Thoracic aorta (tissue), 2 donors: ENCODE results near the gene DGKB. TPM values are rescaled to one million over a fixed set of nuclear protein-coding genes. Genes with fewer than 3 reads are reported as not detected.

ENCODE experiments used
- ATAC-seq: fragments of 150-250 bp; one replicate; pipeline ENCODE4 v1.8.0; 2017; ENCODE audit warnings: low read depth; ENCODE audit not compliant: insufficient number of reproducible peaks, low FRiP score
- DNase-seq: peaks from one replicate; pipeline ENCODE4 v3.0.0-alpha.2; 2020; ENCODE audit warnings: low spot score
- H3K27ac ChIP-seq, 2 donors: fragments of 200-600 bp; sonication (generic); 1 replicate in 1 of 2; 2 replicates in 1 of 2; pipeline ENCODE4 v1.5.1; 2016; ENCODE audit warnings: mild to moderate bottlenecking in 2 of 2, moderate library complexity in 2 of 2
- H3K27me3 ChIP-seq: fragments of 200-600 bp; sonication (generic); replicated peaks from 2 replicates; pipeline ENCODE4 v1.6.0; 2016; ENCODE audit warnings: mild to moderate bottlenecking; ENCODE audit not compliant: insufficient read depth
- H3K36me3 ChIP-seq: fragments of 200-600 bp; sonication (generic); one replicate; pipeline ENCODE4 v1.5.1; 2016
- H3K4me1 ChIP-seq, 2 donors: fragments of 200-600 bp; sonication (generic); 1 replicate in 1 of 2; 2 replicates in 1 of 2; pipeline versions ENCODE4 v1.5.1 to v1.6.0; 2016; ENCODE audit warnings: low read depth in 2 of 2, mild to moderate bottlenecking in 1 of 2; ENCODE audit not compliant: control insufficient read depth in 1 of 2
- H3K4me3 ChIP-seq: fragments of 200-600 bp; sonication (generic); 2 replicates; pipeline ENCODE4 v1.5.1; 2016; ENCODE audit warnings: mild to moderate bottlenecking
- H3K9me3 ChIP-seq: fragments of 200-600 bp; sonication (generic); 2 replicates; pipeline ENCODE4 v1.5.1; 2016
- CTCF ChIP-seq: fragments of 200-600 bp; sonication (generic); IDR thresholded peaks from one replicate; pipeline ENCODE4 v1.5.1; 2019; ENCODE audit warnings: antibody characterized with exemption
- total RNA-seq, 2 donors: library from RNA; depleted of rRNA; stranded (reverse); fragments of >200 nt; gene quantifications; one replicate each; pipeline versions ENCODE4 v1.1.0 to v1.2.3, GENCODE V29; 2016

The DGKB gene
- total RNA-seq, 2 donors from 2014 or later = 0.56 TPM; not detected in 1

- no peak for ATAC-seq
- DNase-seq = no peak
- Histone ChIP-seq H3K36me3 (no peaks in the 10 kb centered on the region), H3K4me1 (no peaks in the 10 kb centered on the region), H3K27ac (no peak overlapping the region), H3K9me3 (no peaks in the 10 kb centered on the region), H3K4me3 (no peak overlapping the region), H3K27me3 (no peaks in the 10 kb centered on the region)
- TF ChIP-seq CTCF = no peak
Measured at GRCh38 chr7:14324767-14325166, 577.8 kb downstream of the DGKB start.

- ATAC-seq = no peak
- H3K27me3 ChIP-seq = no peaks in the 10 kb centered on the region
- H3K9me3 ChIP-seq = no peaks in the 10 kb centered on the region
- H3K4me3 ChIP-seq = no peak overlapping the region
- H3K4me1 ChIP-seq = no peaks in the 10 kb centered on the region
- TF ChIP-seq CTCF = no peak
- H3K27ac ChIP-seq = no peak overlapping the region
- H3K36me3 ChIP-seq = no peaks in the 10 kb centered on the region
- no peak for DNase-seq
Measured at GRCh38 chr7:14322724-14323123, 579.8 kb downstream of the DGKB start.

- TF ChIP-seq CTCF = no peak
- Histone ChIP-seq H3K4me1 (no peaks in the 10 kb centered on the region), H3K27ac (no peak overlapping the region), H3K4me3 (no peak overlapping the region), H3K36me3 (no peaks in the 10 kb centered on the region), H3K9me3 (no peaks in the 10 kb centered on the region), H3K27me3 (no peaks in the 10 kb centered on the region)
- DNase-seq = no peak
- no peak for ATAC-seq
Measured at GRCh38 chr7:14321947-14322346, 580.6 kb downstream of the DGKB start.

- no peaks in the 10 kb centered on the region for H3K9me3 ChIP-seq
- no peak for DNase-seq
- H3K36me3 ChIP-seq = no peaks in the 10 kb centered on the region
- no peak overlapping the region for H3K4me3 ChIP-seq
- no peak for TF ChIP-seq CTCF
- peak; percentile 50 for ATAC-seq
- no peak overlapping the region for H3K27ac ChIP-seq
- no peaks in the 10 kb centered on the region for H3K4me1 ChIP-seq
- no peaks in the 10 kb centered on the region for H3K27me3 ChIP-seq
Measured at GRCh38 chr7:14309432-14309831, 593.1 kb downstream of the DGKB start.

- ATAC-seq (no peak), DNase-seq (no peak)
- no peaks in the 10 kb centered on the region for H3K36me3 ChIP-seq
- H3K27ac ChIP-seq = no peak overlapping the region
- no peak overlapping the region for H3K4me3 ChIP-seq
- TF ChIP-seq CTCF = no peak
- no peaks in the 10 kb centered on the region for H3K4me1 ChIP-seq
- no peaks in the 10 kb centered on the region for H3K9me3 ChIP-seq
- H3K27me3 ChIP-seq = no peaks in the 10 kb centered on the region
Measured at GRCh38 chr7:14305233-14305866, 597.2 kb downstream of the DGKB start.
